GM23338 (cell line): ENCODE results near the gene TMEM121. TPM values are rescaled to one million over a fixed set of nuclear protein-coding genes. Genes with fewer than 3 reads are reported as not detected.

Experiments used
- ATAC-seq: fragments of 200-7000 bp; cut with Tn5 transposase; 3 replicates; pipeline ENCODE4 v1.9.1; 2020
- DNase-seq: peaks from one replicate; pipeline ENCODE4 v3.0.0-alpha.2; 2015; ENCODE audit warnings: low spot score
- H2AFZ ChIP-seq: fragments of 200-600 bp; sonication (generic); 2 replicates; pipeline ENCODE4 v1.8.0; 2016; ENCODE audit warnings: antibody characterized with exemption, mild to moderate bottlenecking, moderate library complexity
- H3F3A ChIP-seq: fragments of 200-600 bp; sonication (generic); replicated peaks from 2 replicates; pipeline ENCODE4 v1.8.0; 2017; ENCODE audit warnings: antibody characterized with exemption, mixed run types, low read depth
- H3K27ac ChIP-seq: fragments of 200-600 bp; sonication (generic); 2 replicates; pipeline ENCODE4 v1.6.1; 2016; ENCODE audit warnings: low read depth
- H3K27me3 ChIP-seq: fragments of 200-600 bp; sonication (generic); 2 replicates; pipeline ENCODE4 v1.8.0; 2016; ENCODE audit warnings: mild to moderate bottlenecking, mixed run types, moderate library complexity; ENCODE audit not compliant: insufficient read depth
- H3K36me3 ChIP-seq: fragments of 200-600 bp; sonication (generic); 2 replicates; pipeline ENCODE4 v1.8.0; 2016; ENCODE audit warnings: mild to moderate bottlenecking; ENCODE audit not compliant: insufficient read depth
- H3K4me1 ChIP-seq: fragments of 200-600 bp; sonication (generic); 2 replicates; pipeline ENCODE4 v1.8.0; 2016; ENCODE audit warnings: mild to moderate bottlenecking, moderate library complexity; ENCODE audit not compliant: insufficient read depth
- H3K4me2 ChIP-seq: fragments of 200-600 bp; sonication (generic); 2 replicates; pipeline ENCODE4 v1.7.1; 2017; ENCODE audit warnings: mixed run types
- H3K4me3 ChIP-seq: fragments of 200-600 bp; sonication (generic); 2 replicates; pipeline ENCODE4 v1.6.1; 2016; ENCODE audit warnings: mixed run types
- H3K79me2 ChIP-seq: fragments of 200-600 bp; sonication (generic); replicated peaks from 2 replicates; pipeline ENCODE4 v1.8.0; 2017; ENCODE audit warnings: mild to moderate bottlenecking; ENCODE audit not compliant: insufficient read depth
- H3K9me2 ChIP-seq: fragments of 200-600 bp; sonication (generic); 2 replicates; pipeline ENCODE4 v1.8.0; 2017; ENCODE audit not compliant: insufficient read depth
- H4K20me1 ChIP-seq: fragments of 200-600 bp; sonication (generic); replicated peaks from 2 replicates; pipeline ENCODE4 v1.8.0; 2017; ENCODE audit warnings: mild to moderate bottlenecking; ENCODE audit not compliant: insufficient read depth
- H3K27ac Mint-ChIP-seq: 2 replicates; pipeline ENCODE4 v1.8.0; 2020; ENCODE audit warnings: inconsistent platforms, mild to moderate bottlenecking, moderate library complexity, mixed read lengths
- H3K27me3 Mint-ChIP-seq: 3 replicates; pipeline ENCODE4 v1.8.0; 2022; ENCODE audit warnings: low read depth, mild to moderate bottlenecking, moderate library complexity, mixed read lengths, inconsistent platforms; ENCODE audit not compliant: insufficient read depth, poor library complexity
- H3K36me3 Mint-ChIP-seq: 3 replicates; pipeline ENCODE4 v1.8.0; 2021; ENCODE audit warnings: low read depth, mild to moderate bottlenecking, inconsistent platforms, moderate library complexity, mixed read lengths
- H3K4me1 Mint-ChIP-seq: 3 replicates; pipeline ENCODE4 v1.8.0; 2020; ENCODE audit warnings: mild to moderate bottlenecking, inconsistent platforms, mixed read lengths
- H3K4me3 Mint-ChIP-seq: 3 replicates; pipeline ENCODE4 v1.8.0; 2021; ENCODE audit warnings: moderate library complexity, mild to moderate bottlenecking, inconsistent platforms, mixed read lengths
- H3K9me3 Mint-ChIP-seq: 3 replicates; pipeline ENCODE4 v1.8.0; 2020; ENCODE audit warnings: moderate library complexity, mild to moderate bottlenecking, inconsistent platforms, mixed read lengths
- EZH2 ChIP-seq: fragments of 200-600 bp; sonication (generic); IDR thresholded peaks from one replicate; pipeline ENCODE4 v1.8.0; 2017; ENCODE audit warnings: antibody characterized with exemption, mild to moderate bottlenecking, low read depth; ENCODE audit not compliant: unreplicated experiment
- POLR2AphosphoS5 ChIP-seq: IDR thresholded peaks from 2 replicates; pipeline ENCODE4 v1.6.1; 2016; ENCODE audit warnings: antibody characterized with exemption, low read depth
- polyA plus RNA-seq: library from polyadenylated mRNA; unstranded; fragments of >200 nt; fragmentation: Nextera tagmentation; extraction: Ambion mirVana; gene quantifications from 2 replicates; pipeline ENCODE4 v1.2.1, GENCODE V29; 2016
- total RNA-seq: library from RNA; depleted of rRNA; stranded (reverse); fragments of >200 nt; shearing (Covaris generic); gene quantifications from 2 replicates; pipeline ENCODE4 v1.2.3, GENCODE V29; 2014
- TF ChIP-seq, protein P1 (sequence below): fragments of 250-450 bp; sonication (Bioruptor Pico); IDR thresholded peaks from 2 replicates; pipeline ENCODE4 v1.5.0; 2020; ENCODE audit warnings: mild to moderate bottlenecking, moderate library complexity
- TF ChIP-seq, protein P2 (sequence below): IDR thresholded peaks from 2 replicates; pipeline ENCODE4 v1.6.1; 2016; ENCODE audit warnings: antibody characterized with exemption
- TF ChIP-seq, protein P3 (sequence below): IDR thresholded peaks from one replicate; pipeline ENCODE4 v1.6.1; 2018; ENCODE audit warnings: antibody characterized with exemption; ENCODE audit not compliant: unreplicated experiment

Gene TMEM121
- total and polyA plus RNA-seq, 2 experiments from 2014 or later = 0.13 to 1.3 TPM

DNA sequence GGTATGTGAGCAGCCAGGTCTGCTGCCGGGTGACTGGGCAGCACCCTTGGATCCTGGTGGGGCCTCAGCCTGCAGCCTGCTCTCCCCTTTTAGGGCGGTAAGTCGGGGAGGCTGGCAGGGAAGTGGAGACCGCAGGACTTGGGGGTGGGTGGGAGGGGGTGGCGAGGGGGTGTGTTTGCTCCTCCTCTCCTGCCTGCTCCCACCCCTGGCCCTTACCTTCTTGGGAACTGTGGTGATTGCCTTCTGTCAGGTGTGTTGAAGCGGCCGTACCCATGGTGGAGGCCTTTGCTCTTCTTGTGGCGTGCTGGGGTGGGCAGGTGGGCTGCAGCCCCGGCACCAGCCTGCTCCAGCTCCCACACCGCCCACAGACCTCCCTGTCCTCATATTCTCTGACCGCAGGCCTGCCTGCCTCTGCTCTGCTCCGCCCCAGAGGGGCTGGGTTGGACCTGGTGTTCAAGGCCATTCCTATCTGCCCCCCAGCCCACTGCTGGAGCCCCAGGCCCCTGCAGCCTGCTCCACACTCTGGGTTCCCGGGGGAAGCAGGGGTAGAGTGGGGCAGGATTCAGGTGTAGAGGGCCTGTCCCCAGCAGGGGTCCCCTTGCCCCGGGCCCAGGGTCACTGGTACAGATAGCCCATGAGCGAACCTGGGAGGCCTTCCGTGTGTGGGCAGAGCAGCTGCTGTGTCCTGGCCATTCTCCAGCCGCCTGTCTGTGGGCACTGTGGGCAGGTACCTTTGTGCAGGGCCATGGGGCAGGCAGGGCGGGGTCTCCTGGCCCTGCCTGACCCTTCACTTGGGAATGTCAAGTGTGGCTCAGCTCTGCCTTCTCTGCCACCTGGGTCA lies 30.2 kb upstream of the TMEM121 start:
- Histone ChIP-seq H3K4me2 (no peak overlapping the region), H3K9me2 (peaks cover 3% of the 10 kb centered on the region; the same call in 1 of the 2 replicates), H3K27me3 (no peaks in the 10 kb centered on the region), H4K20me1 (no peaks in the 10 kb centered on the region), H3K4me1 (no peaks in the 10 kb centered on the region), H3F3A (peaks cover 4% of the 10 kb centered on the region; the same call in 1 of the 2 replicates), H3K4me3 (no peak overlapping the region), H3K36me3 (no peaks in the 10 kb centered on the region), H2AFZ (no peak overlapping the region), H3K79me2 (no peaks in the 10 kb centered on the region), H3K27ac (no peak overlapping the region)
- H3K4me3 Mint-ChIP-seq = no peak overlapping the region
- H3K27me3 Mint-ChIP-seq = peaks cover 8% of the 10 kb centered on the region
- peaks cover 3% of the 10 kb centered on the region; the same call in 1 of the 3 replicates for H3K9me3 Mint-ChIP-seq
- TF ChIP-seq, protein P1, sequence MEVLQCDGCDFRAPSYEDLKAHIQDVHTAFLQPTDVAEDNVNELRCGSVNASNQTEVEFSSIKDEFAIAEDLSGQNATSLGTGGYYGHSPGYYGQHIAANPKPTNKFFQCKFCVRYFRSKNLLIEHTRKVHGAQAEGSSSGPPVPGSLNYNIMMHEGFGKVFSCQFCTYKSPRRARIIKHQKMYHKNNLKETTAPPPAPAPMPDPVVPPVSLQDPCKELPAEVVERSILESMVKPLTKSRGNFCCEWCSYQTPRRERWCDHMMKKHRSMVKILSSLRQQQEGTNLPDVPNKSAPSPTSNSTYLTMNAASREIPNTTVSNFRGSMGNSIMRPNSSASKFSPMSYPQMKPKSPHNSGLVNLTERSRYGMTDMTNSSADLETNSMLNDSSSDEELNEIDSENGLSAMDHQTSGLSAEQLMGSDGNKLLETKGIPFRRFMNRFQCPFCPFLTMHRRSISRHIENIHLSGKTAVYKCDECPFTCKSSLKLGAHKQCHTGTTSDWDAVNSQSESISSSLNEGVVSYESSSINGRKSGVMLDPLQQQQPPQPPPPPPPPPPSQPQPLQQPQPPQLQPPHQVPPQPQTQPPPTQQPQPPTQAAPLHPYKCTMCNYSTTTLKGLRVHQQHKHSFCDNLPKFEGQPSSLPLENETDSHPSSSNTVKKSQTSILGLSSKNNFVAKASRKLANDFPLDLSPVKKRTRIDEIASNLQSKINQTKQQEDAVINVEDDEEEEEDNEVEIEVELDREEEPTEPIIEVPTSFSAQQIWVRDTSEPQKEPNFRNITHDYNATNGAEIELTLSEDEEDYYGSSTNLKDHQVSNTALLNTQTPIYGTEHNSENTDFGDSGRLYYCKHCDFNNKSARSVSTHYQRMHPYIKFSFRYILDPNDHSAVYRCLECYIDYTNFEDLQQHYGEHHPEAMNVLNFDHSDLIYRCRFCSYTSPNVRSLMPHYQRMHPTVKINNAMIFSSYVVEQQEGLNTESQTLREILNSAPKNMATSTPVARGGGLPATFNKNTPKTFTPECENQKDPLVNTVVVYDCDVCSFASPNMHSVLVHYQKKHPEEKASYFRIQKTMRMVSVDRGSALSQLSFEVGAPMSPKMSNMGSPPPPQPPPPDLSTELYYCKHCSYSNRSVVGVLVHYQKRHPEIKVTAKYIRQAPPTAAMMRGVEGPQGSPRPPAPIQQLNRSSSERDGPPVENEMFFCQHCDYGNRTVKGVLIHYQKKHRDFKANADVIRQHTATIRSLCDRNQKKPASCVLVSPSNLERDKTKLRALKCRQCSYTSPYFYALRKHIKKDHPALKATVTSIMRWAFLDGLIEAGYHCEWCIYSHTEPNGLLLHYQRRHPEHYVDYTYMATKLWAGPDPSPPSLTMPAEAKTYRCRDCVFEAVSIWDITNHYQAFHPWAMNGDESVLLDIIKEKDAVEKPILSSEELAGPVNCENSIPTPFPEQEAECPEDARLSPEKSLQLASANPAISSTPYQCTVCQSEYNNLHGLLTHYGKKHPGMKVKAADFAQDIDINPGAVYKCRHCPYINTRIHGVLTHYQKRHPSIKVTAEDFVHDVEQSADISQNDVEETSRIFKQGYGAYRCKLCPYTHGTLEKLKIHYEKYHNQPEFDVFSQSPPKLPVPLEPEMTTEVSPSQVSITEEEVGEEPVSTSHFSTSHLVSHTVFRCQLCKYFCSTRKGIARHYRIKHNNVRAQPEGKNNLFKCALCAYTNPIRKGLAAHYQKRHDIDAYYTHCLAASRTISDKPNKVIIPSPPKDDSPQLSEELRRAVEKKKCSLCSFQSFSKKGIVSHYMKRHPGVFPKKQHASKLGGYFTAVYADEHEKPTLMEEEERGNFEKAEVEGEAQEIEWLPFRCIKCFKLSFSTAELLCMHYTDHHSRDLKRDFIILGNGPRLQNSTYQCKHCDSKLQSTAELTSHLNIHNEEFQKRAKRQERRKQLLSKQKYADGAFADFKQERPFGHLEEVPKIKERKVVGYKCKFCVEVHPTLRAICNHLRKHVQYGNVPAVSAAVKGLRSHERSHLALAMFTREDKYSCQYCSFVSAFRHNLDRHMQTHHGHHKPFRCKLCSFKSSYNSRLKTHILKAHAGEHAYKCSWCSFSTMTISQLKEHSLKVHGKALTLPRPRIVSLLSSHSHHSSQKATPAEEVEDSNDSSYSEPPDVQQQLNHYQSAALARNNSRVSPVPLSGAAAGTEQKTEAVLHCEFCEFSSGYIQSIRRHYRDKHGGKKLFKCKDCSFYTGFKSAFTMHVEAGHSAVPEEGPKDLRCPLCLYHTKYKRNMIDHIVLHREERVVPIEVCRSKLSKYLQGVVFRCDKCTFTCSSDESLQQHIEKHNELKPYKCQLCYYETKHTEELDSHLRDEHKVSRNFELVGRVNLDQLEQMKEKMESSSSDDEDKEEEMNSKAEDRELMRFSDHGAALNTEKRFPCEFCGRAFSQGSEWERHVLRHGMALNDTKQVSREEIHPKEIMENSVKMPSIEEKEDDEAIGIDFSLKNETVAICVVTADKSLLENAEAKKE (CRISPR knock-in tag) = no peak
- no peak overlapping the region for H3K27ac Mint-ChIP-seq
- no peak for DNase-seq
- no peaks in the 10 kb centered on the region for H3K36me3 Mint-ChIP-seq
- no peak for ATAC-seq
- H3K4me1 Mint-ChIP-seq = 0 out of 3 replicates have a peak, but pooled peaks cover 2% of the 10 kb centered on the region

DNA sequence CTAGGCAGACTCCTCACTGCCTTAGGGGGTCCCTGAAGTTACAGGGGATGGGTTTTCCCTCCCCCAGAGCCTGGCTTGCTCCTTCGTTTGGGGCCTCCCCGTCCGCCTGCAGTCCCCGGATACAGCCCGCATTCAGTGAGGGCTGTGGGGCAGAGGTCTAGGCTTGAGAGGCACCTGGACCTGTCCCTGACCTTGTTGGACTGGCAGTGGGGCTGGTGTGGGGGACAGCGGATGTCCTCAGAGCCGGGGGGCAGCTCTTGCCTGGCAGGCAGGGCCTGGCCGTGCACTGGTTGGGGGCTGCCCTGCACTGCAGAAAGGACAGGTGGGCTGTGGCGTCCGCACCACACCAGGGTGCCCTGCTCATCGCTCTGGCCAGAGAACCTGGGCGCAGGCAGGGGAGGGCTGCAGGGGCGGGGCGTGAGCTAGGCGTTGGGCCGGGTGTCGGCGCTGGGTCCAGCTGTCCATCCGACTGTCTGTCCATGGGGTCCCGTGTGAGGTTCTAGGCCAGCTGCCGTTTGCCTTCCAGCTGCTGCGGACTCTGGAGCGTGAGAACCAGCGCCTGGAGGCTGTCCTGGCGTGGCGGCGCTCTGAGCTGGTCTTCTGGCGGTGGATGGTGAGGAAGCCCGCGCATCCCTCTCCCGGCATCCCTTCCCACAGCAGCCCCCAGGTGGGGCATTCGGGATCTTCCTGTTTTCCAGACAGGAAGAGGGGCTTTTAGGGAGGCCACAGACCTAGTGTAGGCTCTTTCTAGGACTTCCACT lies 29.4 kb upstream of the TMEM121 start:
- no peak for ATAC-seq
- DNase-seq = no peak
- no peaks in the 10 kb centered on the region for H3K27me3 ChIP-seq
- Mint-ChIP-seq H3K27ac (no peak overlapping the region), H3K9me3 (no peaks in the 10 kb centered on the region; the same call in 2 of the 3 replicates), H3K4me1 (0 out of 3 replicates have a peak, but pooled peaks cover 2% of the 10 kb centered on the region), H3K4me3 (no peak overlapping the region), H3K27me3 (peaks cover 4% of the 10 kb centered on the region), H3K36me3 (no peaks in the 10 kb centered on the region)
- H3F3A ChIP-seq = 0 out of 2 replicates have a peak, but pooled peaks cover under 1% of the 10 kb centered on the region
- H3K36me3 ChIP-seq = no peaks in the 10 kb centered on the region
- H3K4me3 ChIP-seq = no peak overlapping the region
- no peak overlapping the region for H3K4me2 ChIP-seq
- no peaks in the 10 kb centered on the region for H3K79me2 ChIP-seq
- no peaks in the 10 kb centered on the region for H4K20me1 ChIP-seq
- H3K27ac ChIP-seq = no peak overlapping the region
- H2AFZ ChIP-seq = no peak overlapping the region
- H3K4me1 ChIP-seq = no peaks in the 10 kb centered on the region
- no peaks in the 10 kb centered on the region for H3K9me2 ChIP-seq
- TF ChIP-seq, protein P2, sequence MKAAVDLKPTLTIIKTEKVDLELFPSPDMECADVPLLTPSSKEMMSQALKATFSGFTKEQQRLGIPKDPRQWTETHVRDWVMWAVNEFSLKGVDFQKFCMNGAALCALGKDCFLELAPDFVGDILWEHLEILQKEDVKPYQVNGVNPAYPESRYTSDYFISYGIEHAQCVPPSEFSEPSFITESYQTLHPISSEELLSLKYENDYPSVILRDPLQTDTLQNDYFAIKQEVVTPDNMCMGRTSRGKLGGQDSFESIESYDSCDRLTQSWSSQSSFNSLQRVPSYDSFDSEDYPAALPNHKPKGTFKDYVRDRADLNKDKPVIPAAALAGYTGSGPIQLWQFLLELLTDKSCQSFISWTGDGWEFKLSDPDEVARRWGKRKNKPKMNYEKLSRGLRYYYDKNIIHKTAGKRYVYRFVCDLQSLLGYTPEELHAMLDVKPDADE = no peak
- TF ChIP-seq EZH2 (no peak), POLR2AphosphoS5 (no peak)
- TF ChIP-seq, protein P3, sequence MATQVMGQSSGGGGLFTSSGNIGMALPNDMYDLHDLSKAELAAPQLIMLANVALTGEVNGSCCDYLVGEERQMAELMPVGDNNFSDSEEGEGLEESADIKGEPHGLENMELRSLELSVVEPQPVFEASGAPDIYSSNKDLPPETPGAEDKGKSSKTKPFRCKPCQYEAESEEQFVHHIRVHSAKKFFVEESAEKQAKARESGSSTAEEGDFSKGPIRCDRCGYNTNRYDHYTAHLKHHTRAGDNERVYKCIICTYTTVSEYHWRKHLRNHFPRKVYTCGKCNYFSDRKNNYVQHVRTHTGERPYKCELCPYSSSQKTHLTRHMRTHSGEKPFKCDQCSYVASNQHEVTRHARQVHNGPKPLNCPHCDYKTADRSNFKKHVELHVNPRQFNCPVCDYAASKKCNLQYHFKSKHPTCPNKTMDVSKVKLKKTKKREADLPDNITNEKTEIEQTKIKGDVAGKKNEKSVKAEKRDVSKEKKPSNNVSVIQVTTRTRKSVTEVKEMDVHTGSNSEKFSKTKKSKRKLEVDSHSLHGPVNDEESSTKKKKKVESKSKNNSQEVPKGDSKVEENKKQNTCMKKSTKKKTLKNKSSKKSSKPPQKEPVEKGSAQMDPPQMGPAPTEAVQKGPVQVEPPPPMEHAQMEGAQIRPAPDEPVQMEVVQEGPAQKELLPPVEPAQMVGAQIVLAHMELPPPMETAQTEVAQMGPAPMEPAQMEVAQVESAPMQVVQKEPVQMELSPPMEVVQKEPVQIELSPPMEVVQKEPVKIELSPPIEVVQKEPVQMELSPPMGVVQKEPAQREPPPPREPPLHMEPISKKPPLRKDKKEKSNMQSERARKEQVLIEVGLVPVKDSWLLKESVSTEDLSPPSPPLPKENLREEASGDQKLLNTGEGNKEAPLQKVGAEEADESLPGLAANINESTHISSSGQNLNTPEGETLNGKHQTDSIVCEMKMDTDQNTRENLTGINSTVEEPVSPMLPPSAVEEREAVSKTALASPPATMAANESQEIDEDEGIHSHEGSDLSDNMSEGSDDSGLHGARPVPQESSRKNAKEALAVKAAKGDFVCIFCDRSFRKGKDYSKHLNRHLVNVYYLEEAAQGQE = no peak
